Stimulated activated CD4-positive, alpha-beta T cell treated with anti-CD3 and anti-CD28 coated beads, Interleukin-4, amount 100 ng/mL, for 24 hours (primary cell): ENCODE results near the gene PTMA.
"Not testable (repeated sequence)": the region's sequence is repeated elsewhere in the genome, so short reads cannot be mapped to it uniquely, and the experiment has no call there.

Experiments
- DNase-seq: peaks from one replicate; pipeline ENCODE4 v3.0.0-alpha.2; 2020

Gene PTMA

GRCh38 chr2:231717281-231718171 is 9.2 kb downstream of the PTMA start:
- DNase-seq, result peak; percentile 40

GRCh38 chr2:231718799-231719198 is 10.5 kb downstream of the PTMA start:
- no peak for DNase-seq

GRCh38 chr2:231720292-231720986 is 12.1 kb downstream of the PTMA start:
- no peak for DNase-seq

GRCh38 chr2:231720987-231721966 is 13.0 kb downstream of the PTMA start:
- DNase-seq, result no peak

GRCh38 chr2:231722721-231723307 is 14.5 kb downstream of the PTMA start:
- DNase-seq, result no peak

GRCh38 chr2:231725476-231725875 is 17.2 kb downstream of the PTMA start:
- no peak for DNase-seq

- no peak for DNase-seq
Measured at GRCh38 chr2:231726276-231726675, 18.0 kb downstream of the PTMA start.

- DNase-seq, result no peak
Measured at GRCh38 chr2:231727621-231728020, 19.3 kb downstream of the PTMA start.

GRCh38 chr2:231732604-231733003 is 24.3 kb downstream of the PTMA start:
- no peak for DNase-seq

GRCh38 chr2:231737761-231738160 is 29.4 kb downstream of the PTMA start:
- no peak for DNase-seq

GRCh38 chr2:231743376-231744116 is 35.2 kb downstream of the PTMA start:
- no peak for DNase-seq

- no peak for DNase-seq
Measured at GRCh38 chr2:231745303-231746038, 37.1 kb downstream of the PTMA start.

GRCh38 chr2:231748153-231748896 is 40.0 kb downstream of the PTMA start:
- not testable (repeated sequence) for DNase-seq

- DNase-seq, result not testable (repeated sequence)
Measured at GRCh38 chr2:231749016-231749415, 40.7 kb downstream of the PTMA start.

- no peak for DNase-seq
Measured at GRCh38 chr2:231751042-231751815, 42.9 kb downstream of the PTMA start.

- no peak for DNase-seq
Measured at GRCh38 chr2:231752061-231752460, 43.7 kb downstream of the PTMA start.

GRCh38 chr2:231761735-231762134 is 53.4 kb downstream of the PTMA start:
- no peak for DNase-seq
